K562 (cell line): ENCODE measurements around the gene ANKRD1. TPM values are rescaled to one million over a fixed set of nuclear protein-coding genes. Genes with fewer than 3 reads are reported as not detected.

Experiments used
- ATF6 ChIP-seq: sonication (generic); formaldehyde crosslinking; IDR thresholded peaks from 2 replicates; pipeline ENCODE4 v1.4.0; 2020; ENCODE audit warnings: mild to moderate bottlenecking, missing genetic modification reagents
- BRF2 ChIP-seq: IDR thresholded peaks from 3 replicates; pipeline ENCODE4 v1.6.1; 2011; ENCODE audit warnings: borderline replicate concordance, mild to moderate bottlenecking; ENCODE audit not compliant: insufficient read length, insufficient read depth
- CXXC5 ChIP-seq: fragments of 250-450 bp; sonication (Bioruptor Pico); IDR thresholded peaks from 2 replicates; pipeline ENCODE4 v1.8.0; 2022; ENCODE audit warnings: inconsistent platforms, mild to moderate bottlenecking, moderate library complexity
- ETS1 ChIP-seq: conservative IDR thresholded peaks from 2 replicates; pipeline ENCODE4 v1.6.1; 2011; ENCODE audit warnings: low read depth, mild to moderate bottlenecking, low read length; ENCODE audit not compliant: control insufficient read depth
- IRF2 ChIP-seq: sonication (generic); formaldehyde crosslinking; IDR thresholded peaks from 2 replicates; pipeline ENCODE4 v1.8.1; 2022; ENCODE audit warnings: mild to moderate bottlenecking, missing genetic modification reagents
- MECOM ChIP-seq: fragments of 250-450 bp; sonication (Bioruptor Pico); IDR thresholded peaks from 2 replicates; pipeline ENCODE4 v1.8.0; 2022; ENCODE audit warnings: inconsistent platforms
- MXI1 ChIP-seq: IDR thresholded peaks from 2 replicates; pipeline ENCODE4 v1.6.1; 2011; ENCODE audit warnings: low read depth, mild to moderate bottlenecking, improper control_type of control experiment, low read length
- RBBP5 ChIP-seq: fragments of 200-600 bp; sonication (generic); IDR thresholded peaks from 2 replicates; pipeline ENCODE4 v1.6.1; 2012; ENCODE audit warnings: borderline replicate concordance, mild to moderate bottlenecking, low read length, control low read depth, inconsistent platforms; ENCODE audit not compliant: insufficient read depth, poor library complexity, severe bottlenecking
- RBFOX2 ChIP-seq: fragments of 200-400 bp; formaldehyde crosslinking; IDR thresholded peaks from 2 replicates; pipeline ENCODE4 v1.6.1; 2017; ENCODE audit warnings: low read depth, mild to moderate bottlenecking, low read length, moderate library complexity
- RBM39 ChIP-seq: fragments of 200-400 bp; formaldehyde crosslinking; optimal IDR thresholded peaks from 2 replicates; pipeline ENCODE3; 2018; ENCODE audit warnings: low read depth, low read length
- RCOR1 ChIP-seq, 2 experiments: IDR thresholded peaks; 2 replicates each; pipeline ENCODE4 v1.6.1; 2012; ENCODE audit warnings: low read depth in 2 of 2, low read length in 2 of 2, borderline replicate concordance in 1 of 2, improper control_type of control experiment in 1 of 2
- SRF ChIP-seq, 2 experiments: fragments of 250-450, 450-650 bp in 1 of 2; sonication (Bioruptor Pico) in 1 of 2; sonication (generic) in 1 of 2; formaldehyde crosslinking; IDR thresholded peaks; 2 replicates each; pipeline versions ENCODE4 v1.5.0 to v1.5.1; 2020 to 2022; ENCODE audit warnings: mild to moderate bottlenecking in 1 of 2, missing genetic modification reagents in 1 of 2
- YY1 ChIP-seq, 3 experiments: IDR thresholded peaks; 2 replicates each; pipeline ENCODE4 v1.6.1; 2011; ENCODE audit warnings: low read length in 2 of 3, mild to moderate bottlenecking in 2 of 3, moderate library complexity in 2 of 3, borderline replicate concordance in 1 of 3, control low read depth in 1 of 3, low read depth in 1 of 3; ENCODE audit not compliant: insufficient read depth in 3 of 3, insufficient replicate concordance in 2 of 3, control insufficient read depth in 1 of 3, insufficient read length in 1 of 3; ENCODE audit errors: extremely low read depth in 1 of 3
- ZC3H11A ChIP-seq: IDR thresholded peaks from 2 replicates; pipeline ENCODE4 v1.6.1; 2012; ENCODE audit warnings: low read depth, low read length, improper control_type of control experiment
- ZNF165 ChIP-seq: fragments of 250-450 bp; sonication (Bioruptor Pico); IDR thresholded peaks from 2 replicates; pipeline ENCODE4 v1.4.0; 2020; ENCODE audit warnings: borderline replicate concordance
- ZNF263 ChIP-seq: sonication (generic); formaldehyde crosslinking; IDR thresholded peaks from 2 replicates; pipeline ENCODE4 v1.8.0; 2022; ENCODE audit warnings: mild to moderate bottlenecking, missing genetic modification reagents, borderline replicate concordance
- ZNF398 ChIP-seq: fragments of 250-450 bp; sonication (Bioruptor Pico); IDR thresholded peaks from 2 replicates; pipeline ENCODE4 v1.8.0; 2021; ENCODE audit warnings: moderate library complexity, mild to moderate bottlenecking, inconsistent platforms
- ZNF668 ChIP-seq: fragments of 250-450 bp; sonication (Bioruptor Pico); IDR thresholded peaks from 2 replicates; pipeline ENCODE4 v1.8.0; 2022; ENCODE audit warnings: mild to moderate bottlenecking, inconsistent platforms
- ZNF778 ChIP-seq: fragments of 450-650 bp; formaldehyde crosslinking; IDR thresholded peaks from 2 replicates; pipeline ENCODE4 v1.4.0; 2020; ENCODE audit warnings: mild to moderate bottlenecking, moderate library complexity
- ZNF830 ChIP-seq: fragments of 250-450 bp; sonication (Bioruptor Pico); IDR thresholded peaks from 2 replicates; pipeline ENCODE4 v1.5.0; 2021; ENCODE audit warnings: mild to moderate bottlenecking
- polyA plus RNA-seq, 8 experiments: library from polyadenylated mRNA; depleted of rRNA in 4 of 8; stranded (reverse) in 5 of 8; unstranded in 3 of 8; fragments of >200 nt; fragmentation: Nextera tagmentation in 2 of 8; fragmentation: Illumina TruSeq in 1 of 8; extraction: Ambion mirVana in 2 of 8; extraction: Trizol in 1 of 8; gene quantifications; 2 replicates each; pipeline versions ENCODE4 v1.2.1 to v1.2.3, GENCODE V29; 2011 to 2014; ENCODE audit warnings: inconsistent platforms in 1 of 8, missing spikeins in 1 of 8
- total RNA-seq, 7 experiments: library from RNA; depleted of rRNA in 6 of 7; stranded (reverse); fragments of >200 nt in 6 of 7; fragmentation: Illumina TruSeq in 2 of 7; extraction: Trizol in 2 of 7; gene quantifications; 2 replicates each; pipeline versions ENCODE4 v1.2.1 to v1.2.3, GENCODE V29; 2011 to 2021; ENCODE audit warnings: low replicate concordance in 1 of 7

ANKRD1 gene
- total and polyA plus RNA-seq, 9 of the 15 experiments (the other 6 are each of a cell fraction or from before 2014, with no cell fraction given), result not detected

GRCh38 chr10:90871766-90872647 lies 48.9 kb downstream of the ANKRD1 start, which contains the start of gene RPP30 (continued):
- TF ChIP-seq ETS1, result no peak; the same call in 1 of the 2 replicates
- no peak for TF ChIP-seq ZC3H11A
- TF ChIP-seq ATF6 (CRISPR knock-in tag), result no peak
- no peak; the same call in 1 of the 2 replicates for TF ChIP-seq MXI1
- no peak for TF ChIP-seq BRF2
- no peak; the same call in 1 of the 2 replicates for TF ChIP-seq CXXC5 (CRISPR knock-in tag)
- no peak for TF ChIP-seq MECOM (CRISPR knock-in tag)
- no peak for TF ChIP-seq ZNF830
- no peak for TF ChIP-seq SRF (CRISPR knock-in tag; IDR thresholded peaks at IDR 0.05)
- no peak for TF ChIP-seq ZNF778 (CRISPR knock-in tag)
- TF ChIP-seq YY1 (IDR thresholded peaks at IDR 0.05; ENCODE audit: borderline replicate concordance in 1 of 3, control insufficient read depth in 1 of 3, extremely low read depth in 1 of 3, insufficient read depth in 3 of 3, insufficient read length in 1 of 3, insufficient replicate concordance in 2 of 3, low read depth in 1 of 3, low read length in 2 of 3), result peak; percentile 32 to 89 (median 86)
- no peak for TF ChIP-seq ZNF263 (CRISPR knock-in tag)
- TF ChIP-seq RBM39, result no peak
- TF ChIP-seq ZNF668 (CRISPR knock-in tag), result no peak
- TF ChIP-seq ZNF398 (CRISPR knock-in tag), result no peak
- no peak for TF ChIP-seq RCOR1 (IDR thresholded peaks at IDR 0.05; ENCODE audit: borderline replicate concordance in 1 of 2, low read depth in 2 of 2, low read length in 2 of 2)
- no peak for TF ChIP-seq IRF2
- no peak for TF ChIP-seq ZNF165
- peak; percentile 62 for TF ChIP-seq RBBP5
- peak; percentile 81 for TF ChIP-seq RBFOX2
